Amniotic epithelial cell (primary cell): ENCODE measurements around the gene SMC1B.
"Not testable (repeated sequence)": the region's sequence is repeated elsewhere in the genome, so short reads cannot be mapped to it uniquely, and the experiment has no call there.

Source experiments
- DNase-seq: peaks from one replicate; pipeline ENCODE4 v3.0.0-alpha.2; 2010; ENCODE audit warnings: low read depth

SMC1B gene

GRCh38 chr22:45420011-45420410, 6.6 kb upstream of the SMC1B start:
- DNase-seq: no peak

GRCh38 chr22:45418770-45419138, 5.4 kb upstream of the SMC1B start:
- DNase-seq: no peak

- DNase-seq: no peak
These were observed 4.8 kb upstream of the SMC1B start for GRCh38 chr22:45418056-45418769.

GRCh38 chr22:45413013-45413367, 409 bp downstream of the SMC1B start:
- no peak for DNase-seq

GRCh38 chr22:45407793-45408192, 5.6 kb downstream of the SMC1B start:
- no peak for DNase-seq

- DNase-seq: no peak
These were observed 10.9 kb downstream of the SMC1B start for GRCh38 chr22:45402466-45402985.

GRCh38 chr22:45399712-45400445, 13.5 kb downstream of the SMC1B start:
- DNase-seq: no peak

GRCh38 chr22:45398214-45398613, 15.2 kb downstream of the SMC1B start:
- no peak for DNase-seq

GRCh38 chr22:45397806-45398205, 15.6 kb downstream of the SMC1B start:
- no peak for DNase-seq

- DNase-seq: no peak
These were observed 23.9 kb downstream of the SMC1B start for GRCh38 chr22:45389546-45389945.

- no peak for DNase-seq
These were observed 32.1 kb downstream of the SMC1B start for GRCh38 chr22:45381348-45381747.

GRCh38 chr22:45376703-45377102, 36.7 kb downstream of the SMC1B start:
- DNase-seq: peak; percentile 24

GRCh38 chr22:45376009-45376408, 37.4 kb downstream of the SMC1B start:
- DNase-seq: no peak

GRCh38 chr22:45373592-45373991, 39.8 kb downstream of the SMC1B start:
- DNase-seq: not testable (repeated sequence)

GRCh38 chr22:45366713-45367112, 46.7 kb downstream of the SMC1B start:
- DNase-seq: peak; percentile 2

- DNase-seq: no peak
These were observed 53.8 kb downstream of the SMC1B start for GRCh38 chr22:45359627-45360026.

GRCh38 chr22:45358127-45358526, 55.3 kb downstream of the SMC1B start:
- peak; percentile 3 for DNase-seq

- DNase-seq: no peak
These were observed 55.9 kb downstream of the SMC1B start for GRCh38 chr22:45357490-45357889.

- no peak for DNase-seq
These were observed 59.6 kb downstream of the SMC1B start for GRCh38 chr22:45353786-45354185.

- peak; percentile 72 for DNase-seq
These were observed 60.6 kb downstream of the SMC1B start for GRCh38 chr22:45352757-45353156.

GRCh38 chr22:45351956-45352355, 61.4 kb downstream of the SMC1B start:
- DNase-seq: no peak

- DNase-seq: no peak
These were observed 63.5 kb downstream of the SMC1B start for GRCh38 chr22:45349916-45350315.

- DNase-seq: peak; percentile 43
These were observed 69.1 kb downstream of the SMC1B start for GRCh38 chr22:45344334-45344733.

GRCh38 chr22:45343143-45343542, 70.3 kb downstream of the SMC1B start:
- no peak for DNase-seq
